Esophagus squamous epithelium (tissue), 5 donors: ENCODE data around the gene PDP2. TPM values are rescaled to one million over a fixed set of nuclear protein-coding genes. Genes with fewer than 3 reads are reported as not detected.

Experiments used
- DNase-seq: peaks from one replicate; lab custom pipeline; 2025; lab: John Stamatoyannopoulos, UW
- H3K27ac ChIP-seq, 4 donors: fragments of 200-600 bp; sonication (generic); one replicate each; pipeline ENCODE4 v1.5.1; 2016 to 2019; ENCODE audit warnings: mild to moderate bottlenecking in 1 of 4
- H3K27me3 ChIP-seq, 4 donors: fragments of 200-600 bp; sonication (generic); 1 replicate in 3 of 4; 2 replicates in 1 of 4; pipeline versions ENCODE4 v1.5.1 to v1.6.0; 2017 to 2021; ENCODE audit warnings: antibody characterized with exemption in 1 of 4
- H3K36me3 ChIP-seq, 3 donors: fragments of 200-600 bp; sonication (generic); one replicate each; pipeline ENCODE4 v1.5.1; 2016 to 2019
- H3K4me1 ChIP-seq, 3 donors: fragments of 200-600 bp; sonication (generic); one replicate each; pipeline ENCODE4 v1.5.1; 2017 to 2019
- H3K4me3 ChIP-seq, 4 donors: fragments of 200-600 bp; sonication (generic); 1 replicate in 3 of 4; 2 replicates in 1 of 4; pipeline ENCODE4 v1.5.1; 2016 to 2019; ENCODE audit warnings: mild to moderate bottlenecking in 2 of 4, moderate library complexity in 1 of 4
- H3K9me3 ChIP-seq, 3 donors: fragments of 200-600 bp; sonication (generic); one replicate each; pipeline ENCODE4 v1.5.1; 2016 to 2019
- CTCF ChIP-seq, 6 experiments: fragments of 450-650 bp in 4 of 6; fragments of 200-600 bp in 2 of 6; sonication (generic) in 2 of 6; IDR thresholded peaks; one replicate each; pipeline ENCODE4 v1.5.1; 2016 to 2019; ENCODE audit warnings: antibody characterized with exemption in 6 of 6, mild to moderate bottlenecking in 4 of 6, moderate library complexity in 4 of 6
- POLR2A ChIP-seq, 4 donors: fragments of 450-650 bp; IDR thresholded peaks; one replicate each; pipeline ENCODE4 v1.6.1; 2017; ENCODE audit warnings: antibody characterized with exemption in 4 of 4, mild to moderate bottlenecking in 4 of 4, moderate library complexity in 3 of 4
- WGBS, 2 donors: methylation state at CpG; one replicate each; pipeline ENCODE4 v1.1.5; 2018; 5-methylcytosine and 5-hydroxymethylcytosine counted together
- intact Hi-C: fragments of 100-400 bp; cut with DNase I; formaldehyde crosslinking; loops from one replicate; pipeline ENCODE4 v1.15.0; 2022
- total RNA-seq, 4 donors: library from RNA; depleted of rRNA; stranded (reverse); fragments of >200 nt; gene quantifications; one replicate each; pipeline ENCODE4 v1.1.0, GENCODE V29; 2016
- donor health status: DM: yes; HTN: yes; CAD: no.

PDP2 gene
- total RNA-seq, 4 donors from 2014 or later, result 4.1 to 12.9 (median 9.4) TPM

GRCh38 chr16:66937725-66938337 is 57.5 kb downstream of the PDP2 start:
- Histone ChIP-seq H3K36me3 (peaks cover 28 to 60% (median 51%) of the 10 kb centered on the region in 3 donors), H3K9me3 (no peaks in the 10 kb centered on the region), H3K4me1 (peaks cover 29 to 51% (median 31%) of the 10 kb centered on the region in 3 donors), H3K27ac (no peak overlapping the region), H3K27me3 (no peaks in the 10 kb centered on the region), H3K4me3 (no peak overlapping the region)
- TF ChIP-seq CTCF (IDR thresholded peaks at IDR 0.05), result no peak
- no peak for TF ChIP-seq POLR2A (IDR thresholded peaks at IDR 0.05)
- DNase-seq, result no peak
- intact Hi-C loops, result no loop called here
- WGBS, 2 donors, result 89 to 92% methylated on average over 3 to 9 of the region's 10 CpGs

GRCh38 chr16:66939366-66939765 is 59.1 kb downstream of the PDP2 start:
- Histone ChIP-seq H3K27ac (no peak overlapping the region), H3K27me3 (no peaks in the 10 kb centered on the region), H3K4me3 (no peak overlapping the region), H3K4me1 (peaks cover 21 to 42% (median 23%) of the 10 kb centered on the region in 3 donors), H3K9me3 (no peaks in the 10 kb centered on the region), H3K36me3 (peaks cover 39 to 75% (median 64%) of the 10 kb centered on the region in 3 donors)
- DNase-seq, result no peak
- no peak for TF ChIP-seq CTCF (IDR thresholded peaks at IDR 0.05)
- TF ChIP-seq POLR2A (IDR thresholded peaks at IDR 0.05), result no peak
- intact Hi-C loops, result no loop called here

GRCh38 chr16:66940236-66940635 is 59.9 kb downstream of the PDP2 start:
- Histone ChIP-seq H3K9me3 (no peaks in the 10 kb centered on the region), H3K27me3 (no peaks in the 10 kb centered on the region), H3K4me3 (no peak overlapping the region), H3K4me1 (peaks cover 20 to 39% (median 22%) of the 10 kb centered on the region in 3 donors), H3K27ac (no peak overlapping the region), H3K36me3 (peaks cover 39 to 79% (median 64%) of the 10 kb centered on the region in 3 donors)
- DNase-seq, result no peak
- intact Hi-C loops, result no loop called here
- 98 to 100% methylated on average over 1 to 9 of the region's 16 CpGs for WGBS, 2 donors
- no peak for TF ChIP-seq CTCF (IDR thresholded peaks at IDR 0.05)

Other genes starting within 250 kb of the PDP2 start
- 10 to 100 TPM; 13.7 to 24.0 (median 15.8) TPM for gene CMTM4, start 183.8 kb upstream of the PDP2 start, total RNA-seq
- gene DYNC1LI2, start 128.9 kb upstream of the PDP2 start, total RNA-seq, result 100 to 1,000 TPM in 1 of 4 donors, 10 to 100 TPM in 3; 66.4 to 140 (median 86.2) TPM
- gene TERB1, start 78.9 kb upstream of the PDP2 start, total RNA-seq, result not detected
- 10 to 100 TPM; 31.4 to 74.7 (median 45.7) TPM for gene NAE1, start 49.5 kb upstream of the PDP2 start, total RNA-seq
- not detected for gene CA7, start 36.1 kb upstream of the PDP2 start, total RNA-seq
- gene CDH16, start 38.4 kb downstream of the PDP2 start, total RNA-seq, result 1 to 10 TPM; 1.9 to 6.3 (median 4.1) TPM
- 100 to 1,000 TPM in 2 of 4 donors, 10 to 100 TPM in 2; 68.7 to 208 (median 129) TPM for gene RRAD, start 45.0 kb downstream of the PDP2 start, total RNA-seq
- gene CIAO2B, start 53.9 kb downstream of the PDP2 start, total RNA-seq, result 100 to 1,000 TPM; 112 to 153 (median 126) TPM
- gene CES2, start 55.0 kb downstream of the PDP2 start, total RNA-seq, result 100 to 1,000 TPM; 120 to 250 (median 170) TPM
- 1 to 10 TPM; 1.5 to 7.1 (median 3.6) TPM for gene CES3, start 80.8 kb downstream of the PDP2 start, total RNA-seq
- 1 to 10 TPM; 4.8 to 9.6 (median 6.4) TPM for gene CES4A, start 108.1 kb downstream of the PDP2 start, total RNA-seq
- gene CBFB, start 148.6 kb downstream of the PDP2 start, total RNA-seq, result 10 to 100 TPM; 26.0 to 59.3 (median 41.9) TPM
- gene PHAF1, start 229.4 kb downstream of the PDP2 start, total RNA-seq, result 10 to 100 TPM; 14.2 to 22.5 (median 19.3) TPM